AG20443 (cell line): ENCODE measurements around the gene NPIPA8.
"Not testable (repeated sequence)": the region's sequence is repeated elsewhere in the genome, so short reads cannot be mapped to it uniquely, and the experiment has no call there.

ENCODE experiments used
- DNase-seq: peaks from one replicate; pipeline ENCODE4 v3.0.0; 2012; ENCODE audit warnings: low spot score, mixed read lengths

NPIPA8 gene

DNA sequence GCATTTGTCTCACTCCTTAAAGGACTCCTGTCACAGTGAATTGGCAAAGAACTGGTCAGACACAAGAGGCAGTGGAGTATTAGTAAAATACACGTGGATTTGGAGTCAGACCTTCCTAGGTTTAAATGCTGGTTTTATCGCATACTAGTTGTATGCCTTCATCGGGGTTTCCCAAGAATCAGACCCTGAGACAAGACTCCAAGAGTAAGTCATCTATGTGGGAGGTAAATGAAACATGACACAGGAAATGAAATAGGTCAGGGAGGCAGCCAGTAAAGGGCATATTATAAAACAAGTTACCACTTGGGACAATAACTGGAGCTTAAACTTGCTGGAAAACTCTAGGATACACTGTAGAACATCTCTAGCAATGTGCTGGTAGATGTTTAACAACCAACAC lies 59.8 kb downstream of the NPIPA8 start:
- not testable (repeated sequence) for DNase-seq

DNA sequence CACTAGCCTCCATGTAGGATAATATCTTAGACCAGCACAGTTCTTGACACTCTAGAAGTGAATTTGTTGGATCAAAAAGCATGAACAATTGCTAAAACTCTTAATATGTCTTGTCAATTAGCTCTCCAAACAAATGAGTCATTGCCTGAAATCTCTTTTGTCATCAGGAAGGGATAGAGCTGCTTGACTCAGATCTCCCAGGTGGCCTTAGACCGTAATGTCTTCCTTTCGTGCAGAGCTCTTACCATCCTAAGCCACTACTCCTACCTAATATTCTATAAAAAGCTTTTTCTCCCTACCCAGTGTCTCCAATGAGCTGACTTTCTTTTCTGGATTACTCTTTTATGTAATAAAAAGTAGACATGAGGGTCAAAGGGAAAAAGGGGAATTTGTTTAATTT lies 66.4 kb downstream of the NPIPA8 start:
- DNase-seq, result not testable (repeated sequence)
